ENCODE results near the gene TEKT2.
A peak's percentile ranks its signal among the peaks of the same experiment; 100 is the strongest.

TEKT2 gene

GRCh38 chr1:36083635-36084496 is at the start of gene TEKT2:
TEKT2 (plus strand) TSS chr1:36084094; CDS start chr1:36084922, 828 bp downstream.
- DNase-seq (ENCODE audit: low spot score) = no peak

- peak; percentile 16 for DNase-seq (ENCODE audit: low spot score)
Measured at GRCh38 chr1:36034692-36035091, 49.2 kb upstream of the TEKT2 start.

GRCh38 chr1:36035154-36035553 is 48.7 kb upstream of the TEKT2 start:
- DNase-seq (ENCODE audit: low spot score) = no peak

GRCh38 chr1:36040238-36040637 is 43.7 kb upstream of the TEKT2 start:
- DNase-seq (ENCODE audit: low spot score) = no peak

GRCh38 chr1:36051821-36052220 is 32.1 kb upstream of the TEKT2 start:
- no peak for DNase-seq (ENCODE audit: low spot score)

GRCh38 chr1:36053978-36054377 is 29.9 kb upstream of the TEKT2 start:
- DNase-seq (ENCODE audit: low spot score) = no peak

GRCh38 chr1:36055706-36056105 is 28.2 kb upstream of the TEKT2 start:
- no peak for DNase-seq (ENCODE audit: low spot score)

GRCh38 chr1:36062315-36062714 is 21.6 kb upstream of the TEKT2 start:
- DNase-seq (ENCODE audit: low spot score) = no peak

GRCh38 chr1:36067871-36068270 is 16.0 kb upstream of the TEKT2 start:
- peak; percentile 91 for DNase-seq (ENCODE audit: low spot score)

- DNase-seq (ENCODE audit: low spot score) = no peak
Measured at GRCh38 chr1:36068866-36069265, 15.0 kb upstream of the TEKT2 start.

- DNase-seq (ENCODE audit: low spot score) = no peak
Measured at GRCh38 chr1:36070349-36070748, 13.5 kb upstream of the TEKT2 start.

GRCh38 chr1:36076979-36077573 is 6.8 kb upstream of the TEKT2 start:
- DNase-seq (ENCODE audit: low spot score) = no peak

GRCh38 chr1:36080236-36080635 is 3.7 kb upstream of the TEKT2 start:
- no peak for DNase-seq (ENCODE audit: low spot score)

GRCh38 chr1:36080801-36081200 is 3.1 kb upstream of the TEKT2 start:
- no peak for DNase-seq (ENCODE audit: low spot score)

- DNase-seq (ENCODE audit: low spot score) = no peak
Measured at GRCh38 chr1:36081926-36082485, 1.9 kb upstream of the TEKT2 start.

- no peak for DNase-seq (ENCODE audit: low spot score)
Measured at GRCh38 chr1:36083219-36083618, 675 bp upstream of the TEKT2 start.

GRCh38 chr1:36084497-36085115 is 712 bp downstream of the TEKT2 start:
- DNase-seq (ENCODE audit: low spot score) = no peak

- no peak for DNase-seq (ENCODE audit: low spot score)
Measured at GRCh38 chr1:36085126-36085525, 1.2 kb downstream of the TEKT2 start.

- no peak for DNase-seq (ENCODE audit: low spot score)
Measured at GRCh38 chr1:36085686-36086526, 2.0 kb downstream of the TEKT2 start.

- no peak for DNase-seq (ENCODE audit: low spot score)
Measured at GRCh38 chr1:36086529-36087232, 2.8 kb downstream of the TEKT2 start.

All from pons (tissue), 1 donor.